HG03457 (cell line): ENCODE measurements around the gene ARL16.

Source experiments
- ATAC-seq: cut with Tn5 transposase; IDR thresholded peaks from one replicate; pipeline ENCODE4 v1.9.1; 2021; ENCODE audit warnings: moderate number of reproducible peaks; ENCODE audit not compliant: unreplicated experiment

Gene ARL16

GRCh38 chr17:81713004-81713555, 29.5 kb upstream of the ARL16 start:
- ATAC-seq: no peak

GRCh38 chr17:81712468-81713003, 28.9 kb upstream of the ARL16 start:
- ATAC-seq: no peak

GRCh38 chr17:81711814-81712467, 28.3 kb upstream of the ARL16 start, which contains the start of gene SLC25A10:
TSS of gene SLC25A10 (plus strand) at chr17:81712284. CDS start at chr17:81712427, 143 bp downstream.
- ATAC-seq: no peak

GRCh38 chr17:81710514-81711308, 27.1 kb upstream of the ARL16 start:
- no peak for ATAC-seq

- ATAC-seq: no peak
Observed at GRCh38 chr17:81708739-81709185, 25.2 kb upstream of the ARL16 start.

- no peak for ATAC-seq
Observed at GRCh38 chr17:81707725-81708646, 24.4 kb upstream of the ARL16 start.

- ATAC-seq: no peak
Observed at GRCh38 chr17:81706757-81707624, 23.4 kb upstream of the ARL16 start.

GRCh38 chr17:81706232-81706611, 22.6 kb upstream of the ARL16 start:
- ATAC-seq: no peak

- no peak for ATAC-seq
Observed at GRCh38 chr17:81705518-81706231, 22.1 kb upstream of the ARL16 start.

GRCh38 chr17:81703747-81704654, 20.4 kb upstream of the ARL16 start:
- peak; percentile 10 for ATAC-seq

- peak; percentile 41 for ATAC-seq
Observed at GRCh38 chr17:81702934-81703746, 19.5 kb upstream of the ARL16 start, which contains the start of gene MRPL12. TSS of gene MRPL12 (plus strand) at chr17:81703367. CDS start at chr17:81703502, 135 bp downstream.

- ATAC-seq: no peak
Observed at GRCh38 chr17:81701288-81702071, 17.9 kb upstream of the ARL16 start.

- no peak for ATAC-seq
Observed at GRCh38 chr17:81700353-81701287, 17.0 kb upstream of the ARL16 start.

GRCh38 chr17:81697261-81698044, 13.9 kb upstream of the ARL16 start:
- no peak for ATAC-seq
